CD4-positive, alpha-beta memory T cell (primary cell): ENCODE data around the gene TREML2. TPM values are rescaled to one million over a fixed set of nuclear protein-coding genes. Genes with fewer than 3 reads are reported as not detected.

Experiments
- CTCF ChIA-PET: fragments of 350-600 bp; sonication (Branson Sonifier 250); formaldehyde crosslinking; loops from one replicate; lab custom pipeline; 2021; ENCODE audit warnings: inconsistent platforms; ENCODE audit not compliant: partially characterized antibody; lab: Charles Lee
- POLR2A ChIA-PET: fragments of 350-600 bp; sonication (Branson Sonifier 250); formaldehyde crosslinking; loops from one replicate; lab custom pipeline; 2021; ENCODE audit not compliant: partially characterized antibody; lab: Charles Lee
- DNase-seq, 5 donors: peaks; one replicate each; pipeline versions ENCODE4 v3.0.0 to v3.0.0-alpha.2; 2020 to 2022; ENCODE audit warnings: mixed read lengths in 1 of 5
- H3K27ac ChIP-seq: one replicate; pipeline ENCODE4 v1.7.0; 2013; ENCODE audit warnings: low read depth, low read length
- H3K27me3 ChIP-seq: 2 replicates; pipeline ENCODE4 v1.7.0; 2013; ENCODE audit warnings: mild to moderate bottlenecking, low read length, moderate library complexity; ENCODE audit not compliant: insufficient read depth
- H3K36me3 ChIP-seq: 2 replicates; pipeline ENCODE4 v1.7.0; 2013; ENCODE audit warnings: mild to moderate bottlenecking, low read length, moderate library complexity; ENCODE audit not compliant: insufficient read depth
- H3K4me1 ChIP-seq: 2 replicates; pipeline ENCODE4 v1.7.0; 2013; ENCODE audit warnings: mild to moderate bottlenecking, low read length, moderate library complexity; ENCODE audit not compliant: insufficient read depth
- H3K4me3 ChIP-seq, 2 donors: one replicate each; pipeline ENCODE4 v1.7.0; 2013; ENCODE audit warnings: low read length in 2 of 2, mild to moderate bottlenecking in 1 of 2
- H3K9me3 ChIP-seq, 2 donors: one replicate each; pipeline ENCODE4 v1.7.0; 2013; ENCODE audit warnings: low read length in 2 of 2, control low read depth in 1 of 2; ENCODE audit not compliant: control insufficient read depth in 1 of 2
- H3K27ac Mint-ChIP-seq, 7 donors: one replicate each; pipeline ENCODE4 v1.8.0; 2020 to 2021; ENCODE audit warnings: mixed read lengths in 7 of 7, mild to moderate bottlenecking in 6 of 7, inconsistent platforms in 3 of 7, moderate library complexity in 3 of 7
- H3K27me3 Mint-ChIP-seq, 2 donors: one replicate each; pipeline ENCODE4 v1.8.0; 2020 to 2021; ENCODE audit warnings: mixed read lengths in 2 of 2
- H3K36me3 Mint-ChIP-seq, 2 donors: one replicate each; pipeline ENCODE4 v1.8.0; 2020 to 2021; ENCODE audit warnings: mixed read lengths in 2 of 2, inconsistent platforms in 1 of 2, mild to moderate bottlenecking in 1 of 2
- H3K4me1 Mint-ChIP-seq, 4 donors: one replicate each; pipeline ENCODE4 v1.8.0; 2020 to 2021; ENCODE audit warnings: mixed read lengths in 4 of 4, mild to moderate bottlenecking in 1 of 4
- H3K4me3 Mint-ChIP-seq, 8 donors: one replicate each; pipeline ENCODE4 v1.8.0; 2020 to 2021; ENCODE audit warnings: mixed read lengths in 8 of 8, mild to moderate bottlenecking in 7 of 8, moderate library complexity in 6 of 8, inconsistent platforms in 3 of 8
- H3K9me3 Mint-ChIP-seq, 8 donors: one replicate each; pipeline ENCODE4 v1.8.0; 2020 to 2021; ENCODE audit warnings: mixed read lengths in 8 of 8, mild to moderate bottlenecking in 5 of 8, inconsistent platforms in 3 of 8, moderate library complexity in 1 of 8
- intact Hi-C: fragments of 100-400 bp; cut with micrococcal nuclease; formaldehyde crosslinking; loops from one replicate; pipeline ENCODE4 v1.15.1; 2023
- polyA plus RNA-seq, 2 donors: library from polyadenylated mRNA; unstranded; fragments of 300-500 nt; fragmentation: Illumina TruSeq; gene quantifications; one replicate each; pipeline ENCODE4 v1.2.3, GENCODE V29; 2021
- total RNA-seq, 2 experiments: library from RNA; stranded (reverse); gene quantifications; one replicate each; pipeline ENCODE4 v1.2.3, GENCODE V29; 2021

TREML2 gene
- total and polyA plus RNA-seq, 4 experiments from 2014 or later, result 0.35 to 4.8 (median 0.98) TPM

DNA sequence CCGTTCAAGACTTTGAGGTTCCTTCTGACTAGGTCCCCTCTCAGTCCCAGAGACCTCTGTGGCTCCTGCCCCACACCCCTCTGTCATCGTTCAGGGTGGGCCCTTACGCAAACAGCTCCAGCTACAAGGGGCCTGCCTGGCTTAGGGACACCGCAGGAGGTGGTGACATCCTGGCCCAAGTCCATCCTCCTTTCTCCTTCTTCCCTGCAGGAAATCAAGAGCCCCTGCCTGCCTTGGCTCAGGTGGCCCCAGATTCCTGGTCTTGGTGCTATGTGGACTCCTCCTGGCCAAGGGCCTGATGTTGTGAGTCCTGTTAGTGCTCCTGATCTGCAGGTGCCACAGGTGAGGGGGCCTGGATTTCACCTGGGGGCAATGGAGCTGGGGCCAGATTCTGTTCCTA, 35.3 kb upstream of the TREML2 start:
- peaks cover 0 to 4% (median 0%) of the 10 kb centered on the region in 8 donors for H3K9me3 Mint-ChIP-seq
- ChIA-PET POLR2A (interaction anchor here (1.0 kb wide), 1 partner anchor 59 kb away, joined by 3 read pairs; no protein-coding TSS in a partner anchor), CTCF (no interaction called here)
- Histone ChIP-seq H3K9me3 (no peaks in the 10 kb centered on the region), H3K4me1 (no peaks in the 10 kb centered on the region), H3K4me3 (no peak overlapping the region), H3K27me3 (peaks cover 11% of the 10 kb centered on the region), H3K36me3 (no peaks in the 10 kb centered on the region), H3K27ac (no peak overlapping the region)
- H3K36me3 Mint-ChIP-seq, result no peaks in the 10 kb centered on the region
- DNase-seq, result no peak
- H3K27ac Mint-ChIP-seq, result no peak overlapping the region
- peaks cover 25 to 30% of the 10 kb centered on the region in 2 donors for H3K27me3 Mint-ChIP-seq
- peaks cover 0 to 4% (median 2%) of the 10 kb centered on the region in 4 donors for H3K4me1 Mint-ChIP-seq
- no peak overlapping the region for H3K4me3 Mint-ChIP-seq
- intact Hi-C loops, result no loop called here

DNA sequence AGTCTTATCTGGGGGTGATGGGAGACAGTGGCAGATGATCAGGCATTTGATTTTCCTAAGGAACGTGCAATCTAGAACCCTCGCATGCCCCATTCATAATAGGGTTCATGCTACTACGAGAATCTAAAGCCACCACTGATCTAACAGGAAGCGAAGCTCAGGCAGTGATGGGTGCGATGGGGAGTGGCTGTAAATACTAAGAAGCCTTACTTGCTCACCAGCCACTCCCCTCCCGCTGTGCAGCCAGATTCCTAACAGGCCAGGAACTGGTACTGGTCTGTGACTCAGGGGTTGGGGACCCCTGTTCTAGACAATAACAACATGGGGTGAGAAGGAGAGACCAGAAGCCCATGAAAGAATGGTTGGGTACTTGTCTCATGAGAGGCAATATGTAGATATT, 31.7 kb upstream of the TREML2 start:
- intact Hi-C loops, result no loop called here
- H3K27ac Mint-ChIP-seq, result no peak overlapping the region
- CTCF ChIA-PET, result no interaction called here
- no peaks in the 10 kb centered on the region for H3K36me3 Mint-ChIP-seq
- no peaks in the 10 kb centered on the region for H3K27me3 ChIP-seq
- H3K4me1 Mint-ChIP-seq, result peaks cover 0 to 4% (median 2%) of the 10 kb centered on the region in 4 donors
- H3K27ac ChIP-seq, result no peak overlapping the region
- peaks cover 0 to 1% (median 0%) of the 10 kb centered on the region in 8 donors for H3K9me3 Mint-ChIP-seq
- no peaks in the 10 kb centered on the region for H3K4me1 ChIP-seq
- no peaks in the 10 kb centered on the region for H3K36me3 ChIP-seq
- no peak overlapping the region for H3K4me3 ChIP-seq
- POLR2A ChIA-PET, result no interaction called here
- H3K27me3 Mint-ChIP-seq, result peaks cover 10 to 25% of the 10 kb centered on the region in 2 donors
- no peak overlapping the region for H3K4me3 Mint-ChIP-seq
- no peak for DNase-seq
- H3K9me3 ChIP-seq, result no peaks in the 10 kb centered on the region

DNA sequence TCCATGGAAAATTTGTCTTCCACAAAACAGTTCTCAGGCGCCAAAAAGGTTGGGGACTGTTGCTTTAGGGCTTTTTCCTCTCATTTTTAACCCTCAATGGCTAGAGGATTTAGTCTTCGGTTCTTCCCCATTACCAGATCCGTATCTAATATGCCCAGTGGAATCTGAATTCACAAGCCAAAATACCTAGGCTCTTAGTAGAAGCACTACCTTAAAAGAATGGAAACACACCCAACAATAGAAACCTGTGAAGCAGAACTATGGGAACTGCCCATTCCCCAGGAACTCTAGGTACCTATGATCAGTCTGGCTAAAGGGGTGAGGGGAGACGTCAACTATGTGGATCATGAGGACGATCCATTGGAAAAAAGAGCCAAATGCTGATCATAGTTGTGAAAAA, 30.3 kb upstream of the TREML2 start:
- Mint-ChIP-seq H3K9me3 (peaks cover 0 to 1% (median 0%) of the 10 kb centered on the region in 8 donors), H3K36me3 (no peaks in the 10 kb centered on the region), H3K27me3 (peaks cover 3 to 21% of the 10 kb centered on the region in 2 donors), H3K4me3 (no peak overlapping the region), H3K27ac (peak overlapping the region in 1 of 7 donors; percentile 48), H3K4me1 (peaks cover 0 to 4% (median 2%) of the 10 kb centered on the region in 4 donors)
- Histone ChIP-seq H3K4me3 (no peak overlapping the region), H3K27me3 (no peaks in the 10 kb centered on the region), H3K36me3 (no peaks in the 10 kb centered on the region), H3K9me3 (no peaks in the 10 kb centered on the region), H3K27ac (no peak overlapping the region), H3K4me1 (no peaks in the 10 kb centered on the region)
- intact Hi-C loops, result no loop called here
- DNase-seq, result no peak
- ChIA-PET POLR2A (no interaction called here), CTCF (no interaction called here)

DNA sequence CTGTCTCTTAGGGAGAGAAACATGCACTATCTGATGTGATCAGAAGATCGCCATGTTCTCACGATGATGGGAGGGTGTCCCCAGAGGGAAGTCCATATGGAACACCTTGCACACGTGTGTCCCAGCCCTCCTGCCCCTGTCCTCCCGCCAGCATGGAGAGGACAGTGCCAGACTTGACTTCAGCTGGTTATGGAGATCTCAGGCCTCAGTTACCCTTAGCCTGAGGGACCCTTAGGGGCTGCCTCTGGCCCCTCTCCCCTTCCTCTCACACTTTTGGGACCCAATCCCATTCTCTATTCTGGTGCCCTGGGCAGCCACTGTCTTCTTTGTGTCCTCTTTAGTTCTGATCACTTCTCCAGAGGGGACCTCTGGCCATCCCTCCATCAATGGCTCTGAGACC, 28.8 kb upstream of the TREML2 start:
- Histone ChIP-seq H3K27me3 (no peaks in the 10 kb centered on the region), H3K27ac (no peak overlapping the region), H3K4me3 (no peak overlapping the region), H3K36me3 (no peaks in the 10 kb centered on the region), H3K4me1 (no peaks in the 10 kb centered on the region), H3K9me3 (no peaks in the 10 kb centered on the region)
- CTCF ChIA-PET, result no interaction called here
- no peak for DNase-seq
- intact Hi-C loops, result no loop called here
- Mint-ChIP-seq H3K4me3 (no peak overlapping the region), H3K27ac (no peak overlapping the region), H3K4me1 (no peaks in the 10 kb centered on the region), H3K9me3 (peaks cover 0 to 1% (median 0%) of the 10 kb centered on the region in 8 donors), H3K27me3 (peaks cover 3 to 24% of the 10 kb centered on the region in 2 donors), H3K36me3 (no peaks in the 10 kb centered on the region)
- POLR2A ChIA-PET, result no interaction called here

DNA sequence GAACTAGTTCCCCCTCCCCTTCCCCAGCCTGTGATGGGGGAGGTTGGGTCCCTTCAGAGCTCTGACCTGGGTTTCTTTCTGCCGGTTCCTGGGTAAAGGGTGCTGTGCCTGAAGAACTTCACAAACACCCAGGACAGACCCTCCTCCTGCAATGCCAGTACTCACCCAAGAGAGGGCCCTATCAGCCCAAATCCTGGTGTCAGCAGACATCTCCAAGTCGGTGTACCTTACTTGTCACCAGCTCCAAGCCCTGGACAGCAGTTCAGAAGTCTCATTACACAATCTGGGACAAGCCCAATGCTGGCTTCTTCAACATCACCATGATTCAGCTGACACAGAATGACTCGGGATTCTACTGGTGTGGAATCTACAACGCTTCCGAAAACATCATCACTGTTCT, 27.7 kb upstream of the TREML2 start:
- intact Hi-C loops, result no loop called here
- Histone ChIP-seq H3K9me3 (no peaks in the 10 kb centered on the region), H3K4me1 (no peaks in the 10 kb centered on the region), H3K36me3 (no peaks in the 10 kb centered on the region), H3K4me3 (no peak overlapping the region), H3K27me3 (no peaks in the 10 kb centered on the region), H3K27ac (no peak overlapping the region)
- Mint-ChIP-seq H3K4me3 (no peak overlapping the region), H3K9me3 (peaks cover 0 to 1% (median 0%) of the 10 kb centered on the region in 8 donors), H3K27me3 (peaks cover 3 to 27% of the 10 kb centered on the region in 2 donors), H3K36me3 (no peaks in the 10 kb centered on the region), H3K4me1 (peaks cover 0 to 1% (median 0%) of the 10 kb centered on the region in 4 donors), H3K27ac (no peak overlapping the region)
- POLR2A ChIA-PET, result no interaction called here
- CTCF ChIA-PET, result no interaction called here
- DNase-seq, result no peak

DNA sequence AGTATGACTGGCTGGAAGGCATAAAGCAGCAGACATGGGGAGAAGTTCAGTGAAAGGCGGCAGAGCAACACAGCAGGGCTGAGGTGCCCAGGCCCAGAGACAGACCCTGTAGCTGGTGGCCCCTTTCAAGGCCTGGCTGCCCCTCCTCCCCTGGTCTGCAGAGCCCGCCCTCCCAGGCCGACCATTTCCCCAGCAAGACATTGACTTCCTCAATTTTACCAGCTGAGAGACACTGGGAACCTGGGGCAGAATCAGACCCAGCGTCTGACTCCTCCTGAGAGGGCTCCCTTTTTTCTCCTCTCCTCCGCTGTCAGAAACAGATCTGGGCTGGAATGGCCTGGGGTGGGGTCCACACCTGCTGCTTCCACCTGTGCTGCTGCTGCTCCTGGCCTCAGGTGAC, 27.1 kb upstream of the TREML2 start, which contains the start of gene TREML4:
Gene TREML4, plus strand, starts transcription at position 254 of the 400 bp plus-strand sequence. Its CDS starts 79 bp downstream, at position 333.
- Histone ChIP-seq H3K9me3 (no peaks in the 10 kb centered on the region), H3K27me3 (no peaks in the 10 kb centered on the region), H3K27ac (no peak within 1 kb of the TSS), H3K4me1 (no peaks in the 10 kb centered on the region), H3K4me3 (no peak within 1 kb of the TSS), H3K36me3 (no peaks in the 10 kb centered on the region)
- POLR2A ChIA-PET, result no interaction called here
- peaks cover 0 to 1% (median 0%) of the 10 kb centered on the region in 8 donors for H3K9me3 Mint-ChIP-seq
- H3K4me3 Mint-ChIP-seq, result no peak within 1 kb of the TSS
- no peak for DNase-seq
- CTCF ChIA-PET, result no interaction called here
- H3K4me1 Mint-ChIP-seq, result peaks cover 0 to 1% (median 0%) of the 10 kb centered on the region in 4 donors
- H3K36me3 Mint-ChIP-seq, result no peaks in the 10 kb centered on the region
- peaks cover 4 to 27% of the 10 kb centered on the region in 2 donors for H3K27me3 Mint-ChIP-seq
- intact Hi-C loops, result no loop called here
- H3K27ac Mint-ChIP-seq, result peak within 1 kb of the TSS in 3 of 7 donors; percentile 42 to 47 (median 44)

DNA sequence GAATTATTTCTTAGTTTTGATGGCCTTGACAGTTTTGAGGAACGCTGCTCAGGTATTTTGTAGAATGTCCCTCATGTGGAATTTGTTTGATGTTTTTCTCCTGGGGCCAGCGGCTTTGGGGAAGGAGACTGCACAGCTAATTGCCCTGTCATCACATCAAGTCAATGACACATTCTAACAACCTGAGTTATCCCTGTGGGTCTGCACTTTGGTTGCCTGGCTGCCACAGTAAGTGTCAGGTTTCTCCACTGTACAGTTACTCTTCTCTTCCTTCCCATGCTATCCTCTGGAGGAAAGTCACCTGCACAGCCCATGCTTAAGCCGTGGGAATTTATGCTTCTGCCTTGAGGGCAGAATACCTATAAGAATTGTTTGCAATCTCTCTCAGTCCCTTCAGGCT, 25.8 kb upstream of the TREML2 start:
- no peaks in the 10 kb centered on the region for H3K36me3 Mint-ChIP-seq

More for the DNA sequence above, 25.8 kb upstream of the TREML2 start:
- Histone ChIP-seq H3K27me3 (no peaks in the 10 kb centered on the region), H3K9me3 (no peaks in the 10 kb centered on the region), H3K4me1 (no peaks in the 10 kb centered on the region), H3K27ac (no peak overlapping the region), H3K36me3 (no peaks in the 10 kb centered on the region), H3K4me3 (no peak overlapping the region)
- Mint-ChIP-seq H3K9me3 (peaks cover 0 to 1% (median 0%) of the 10 kb centered on the region in 8 donors), H3K27me3 (peaks cover 4 to 27% of the 10 kb centered on the region in 2 donors), H3K4me3 (no peak overlapping the region), H3K4me1 (peaks cover 0 to 1% (median 0%) of the 10 kb centered on the region in 4 donors), H3K27ac (no peak overlapping the region)
- CTCF ChIA-PET, result no interaction called here
- intact Hi-C loops, result no loop called here
- POLR2A ChIA-PET, result no interaction called here
- DNase-seq, result no peak
